A549 (cell line): ENCODE results near the gene IGFBP4. TPM values are rescaled to one million over a fixed set of nuclear protein-coding genes. Genes with fewer than 3 reads are reported as not detected.

ENCODE experiments used
- BCL3 ChIP-seq: fragments of >200 bp; sonication (Bioruptor Twin); formaldehyde crosslinking; IDR thresholded peaks from 3 replicates; pipeline ENCODE4 v1.6.1; 2016
- CHD4 ChIP-seq: fragments of 200-600 bp; sonication (generic); IDR thresholded peaks from 2 replicates; pipeline ENCODE4 v1.6.1; 2016; ENCODE audit warnings: antibody characterized with exemption, mild to moderate bottlenecking, borderline replicate concordance
- ESRRA ChIP-seq: fragments of 150-350 bp; IDR thresholded peaks from 2 replicates; pipeline ENCODE4 v1.6.1; 2014; ENCODE audit warnings: mild to moderate bottlenecking, low read length, borderline replicate concordance
- FOSB ChIP-seq: fragments of 250-450 bp; sonication (Bioruptor Pico); IDR thresholded peaks from 2 replicates; pipeline ENCODE4 v1.5.0; 2020; ENCODE audit warnings: mild to moderate bottlenecking, moderate library complexity
- FOXS1 ChIP-seq: fragments of 250-450 bp; sonication (Bioruptor Pico); IDR thresholded peaks from 2 replicates; pipeline ENCODE4 v1.5.0; 2020; ENCODE audit warnings: mild to moderate bottlenecking, moderate library complexity
- GATA3 ChIP-seq: IDR thresholded peaks from 2 replicates; pipeline ENCODE4 v1.6.1; 2012; ENCODE audit warnings: borderline replicate concordance
- HDAC2 ChIP-seq: fragments of 200-600 bp; sonication (generic); IDR thresholded peaks from 2 replicates; pipeline ENCODE4 v1.6.1; 2016
- HOXA7 ChIP-seq: fragments of 250-450 bp; sonication (Bioruptor Pico); IDR thresholded peaks from 2 replicates; pipeline ENCODE4 v1.5.0; 2020; ENCODE audit warnings: mild to moderate bottlenecking, moderate library complexity
- HOXB13 ChIP-seq: fragments of 250-450 bp; sonication (Bioruptor Pico); IDR thresholded peaks from 2 replicates; pipeline ENCODE4 v1.5.0; 2020; ENCODE audit warnings: low read depth, mild to moderate bottlenecking, moderate library complexity
- JUN ChIP-seq, 2 experiments: fragments of >200 bp; sonication (Bioruptor Twin); formaldehyde crosslinking; IDR thresholded peaks; 2 replicates in 1 of 2; 3 replicates in 1 of 2; pipeline ENCODE4 v1.6.1; 2016 to 2017
- KDM1A ChIP-seq: fragments of 200-600 bp; sonication (generic); IDR thresholded peaks from 2 replicates; pipeline ENCODE4 v1.6.1; 2016; ENCODE audit warnings: low read depth, mild to moderate bottlenecking
- NR3C1 ChIP-seq: fragments of >200 bp; sonication (Bioruptor Twin); formaldehyde crosslinking; IDR thresholded peaks from 3 replicates; pipeline ENCODE4 v1.6.1; 2017
- PHF8 ChIP-seq: fragments of 200-600 bp; sonication (generic); IDR thresholded peaks from 2 replicates; pipeline ENCODE4 v1.6.1; 2016; ENCODE audit warnings: low read depth, mild to moderate bottlenecking, antibody characterized with exemption, moderate library complexity, borderline replicate concordance
- POLR2AphosphoS2 ChIP-seq: conservative IDR thresholded peaks from 2 replicates; pipeline ENCODE4 v1.6.1; 2012; ENCODE audit warnings: low read length, improper control_type of control experiment, inconsistent platforms
- RAD21 ChIP-seq, 2 experiments: fragments of >200 bp in 1 of 2; sonication (Bioruptor Twin) in 1 of 2; formaldehyde crosslinking in 1 of 2; IDR thresholded peaks in 1 of 2; conservative IDR thresholded peaks in 1 of 2; 2 replicates in 1 of 2; 3 replicates in 1 of 2; pipeline ENCODE4 v1.6.1; 2012 to 2018; ENCODE audit warnings: inconsistent platforms in 1 of 2
- RARB ChIP-seq: fragments of 250-450 bp; sonication (Bioruptor Pico); IDR thresholded peaks from 2 replicates; pipeline ENCODE4 v1.8.0; 2021; ENCODE audit warnings: mild to moderate bottlenecking, moderate library complexity
- SMC3 ChIP-seq: fragments of >200 bp; sonication (Bioruptor Twin); formaldehyde crosslinking; IDR thresholded peaks from 3 replicates; pipeline ENCODE4 v1.6.1; 2018; ENCODE audit warnings: inconsistent platforms
- TFCP2L1 ChIP-seq: fragments of 250-450 bp; sonication (Bioruptor Pico); IDR thresholded peaks from 2 replicates; pipeline ENCODE4 v1.5.0; 2021; ENCODE audit warnings: mild to moderate bottlenecking
- TP53 ChIP-seq: fragments of 250-450 bp; sonication (Bioruptor Pico); IDR thresholded peaks from 2 replicates; pipeline ENCODE4 v1.5.0; 2021; ENCODE audit warnings: mild to moderate bottlenecking, moderate library complexity
- ZFP36 ChIP-seq: fragments of 450-650 bp; IDR thresholded peaks from 2 replicates; pipeline ENCODE4 v1.6.1; 2014; ENCODE audit warnings: borderline replicate concordance; ENCODE audit not compliant: partially characterized antibody
- polyA plus RNA-seq, 4 experiments: library from polyadenylated mRNA; depleted of rRNA in 3 of 4; stranded (reverse); fragments of >200 nt; fragmentation: RNase III in 1 of 4; extraction: RNeasy Plus Mini Kit Qiagen cat#74134 plus additional on column Dnase treatment in 1 of 4; gene quantifications; 2 replicates in 3 of 4; 3 replicates in 1 of 4; pipeline ENCODE4 v1.2.3, GENCODE V29; 2011 to 2017
- TF ChIP-seq, protein P1 (sequence below): IDR thresholded peaks from 2 replicates; pipeline ENCODE4 v1.6.1; 2012; ENCODE audit warnings: low read depth, borderline replicate concordance
- TF ChIP-seq, protein P2 (sequence below): fragments of 450-650 bp; IDR thresholded peaks from 2 replicates; pipeline ENCODE4 v1.6.1; 2014; ENCODE audit warnings: antibody characterized with exemption
- TF ChIP-seq, protein P3 (sequence below): IDR thresholded peaks from 2 replicates; pipeline ENCODE4 v1.6.1; 2012
- TF ChIP-seq, protein P4 (sequence below): fragments of 150-350 bp; IDR thresholded peaks from 2 replicates; pipeline ENCODE4 v1.6.1; 2014; ENCODE audit warnings: low read depth, mild to moderate bottlenecking, low read length

IGFBP4 gene
- polyA plus RNA-seq, 2 of the 4 experiments (the other 2 are of a cell fraction), result 1,080 to 1,829 TPM

GRCh38 chr17:40457964-40458791 lies 14.9 kb downstream of the IGFBP4 start (continued):
- TF ChIP-seq, protein P1, sequence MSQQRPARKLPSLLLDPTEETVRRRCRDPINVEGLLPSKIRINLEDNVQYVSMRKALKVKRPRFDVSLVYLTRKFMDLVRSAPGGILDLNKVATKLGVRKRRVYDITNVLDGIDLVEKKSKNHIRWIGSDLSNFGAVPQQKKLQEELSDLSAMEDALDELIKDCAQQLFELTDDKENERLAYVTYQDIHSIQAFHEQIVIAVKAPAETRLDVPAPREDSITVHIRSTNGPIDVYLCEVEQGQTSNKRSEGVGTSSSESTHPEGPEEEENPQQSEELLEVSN, result no peak
- TF ChIP-seq GATA3 (no peak), HOXB13 (CRISPR knock-in tag) (no peak), RAD21 (conservative IDR thresholded peaks at IDR 0.05 in 1 of 2, IDR thresholded peaks at IDR 0.05 in 1 of 2) (no peak), RARB (CRISPR knock-in tag) (no peak), FOXS1 (CRISPR knock-in tag) (no peak), ZFP36 (no peak), BCL3 (no peak), ESRRA (no peak), HOXA7 (CRISPR knock-in tag) (peak; percentile 77), TFCP2L1 (CRISPR knock-in tag) (0 out of 2 replicates have a peak, but pooled peaks have one; percentile 14), TP53 (CRISPR knock-in tag) (0 out of 2 replicates have a peak, but pooled peaks have one; percentile 0), HDAC2 (no peak), CHD4 (no peak), PHF8 (no peak), SMC3 (no peak), JUN (IDR thresholded peaks at IDR 0.05) (no peak; a peak in 2 of 5 replicates), POLR2AphosphoS2 (no peak), FOSB (no peak; the same call in 1 of the 2 replicates), NR3C1 (no peak), KDM1A (no peak)
- TF ChIP-seq, protein P2, sequence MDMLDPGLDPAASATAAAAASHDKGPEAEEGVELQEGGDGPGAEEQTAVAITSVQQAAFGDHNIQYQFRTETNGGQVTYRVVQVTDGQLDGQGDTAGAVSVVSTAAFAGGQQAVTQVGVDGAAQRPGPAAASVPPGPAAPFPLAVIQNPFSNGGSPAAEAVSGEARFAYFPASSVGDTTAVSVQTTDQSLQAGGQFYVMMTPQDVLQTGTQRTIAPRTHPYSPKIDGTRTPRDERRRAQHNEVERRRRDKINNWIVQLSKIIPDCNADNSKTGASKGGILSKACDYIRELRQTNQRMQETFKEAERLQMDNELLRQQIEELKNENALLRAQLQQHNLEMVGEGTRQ, result no peak
- TF ChIP-seq, protein P3, sequence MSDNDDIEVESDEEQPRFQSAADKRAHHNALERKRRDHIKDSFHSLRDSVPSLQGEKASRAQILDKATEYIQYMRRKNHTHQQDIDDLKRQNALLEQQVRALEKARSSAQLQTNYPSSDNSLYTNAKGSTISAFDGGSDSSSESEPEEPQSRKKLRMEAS, result peak; percentile 30; the same call in 1 of the 2 replicates
- TF ChIP-seq, protein P4, sequence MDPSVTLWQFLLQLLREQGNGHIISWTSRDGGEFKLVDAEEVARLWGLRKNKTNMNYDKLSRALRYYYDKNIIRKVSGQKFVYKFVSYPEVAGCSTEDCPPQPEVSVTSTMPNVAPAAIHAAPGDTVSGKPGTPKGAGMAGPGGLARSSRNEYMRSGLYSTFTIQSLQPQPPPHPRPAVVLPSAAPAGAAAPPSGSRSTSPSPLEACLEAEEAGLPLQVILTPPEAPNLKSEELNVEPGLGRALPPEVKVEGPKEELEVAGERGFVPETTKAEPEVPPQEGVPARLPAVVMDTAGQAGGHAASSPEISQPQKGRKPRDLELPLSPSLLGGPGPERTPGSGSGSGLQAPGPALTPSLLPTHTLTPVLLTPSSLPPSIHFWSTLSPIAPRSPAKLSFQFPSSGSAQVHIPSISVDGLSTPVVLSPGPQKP, result no peak
